GM19455 (cell line): Measurements from ENCODE around the gene HSD11B2.

Experiments used
- ATAC-seq: cut with Tn5 transposase; IDR thresholded peaks from one replicate; pipeline ENCODE4 v1.9.1; 2021; ENCODE audit not compliant: unreplicated experiment

HSD11B2 gene

DNA sequence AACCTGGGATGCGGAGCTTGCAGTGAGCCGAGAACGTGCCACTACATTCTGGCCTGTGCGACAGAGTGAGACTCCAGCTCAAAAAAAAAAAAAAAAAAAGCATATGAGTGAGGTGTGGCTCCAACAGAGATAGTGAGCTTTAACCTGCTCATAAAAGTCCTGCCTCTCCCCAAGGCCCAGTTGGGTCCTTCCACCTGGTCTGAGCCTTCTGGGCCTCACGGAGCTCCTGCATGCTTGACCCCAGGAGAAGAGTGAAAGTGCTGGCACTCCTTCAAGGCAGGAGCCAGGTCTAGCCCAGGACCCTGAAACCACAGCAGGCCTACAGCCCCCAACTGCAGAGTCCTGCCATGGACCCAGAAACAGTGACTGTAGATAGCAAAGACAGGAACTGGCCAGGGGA lies 17.7 kb downstream of the HSD11B2 start:
- ATAC-seq, result no peak

- no peak for ATAC-seq
These were observed 18.4 kb downstream of the HSD11B2 start for GRCh38 chr16:67449336-67449735.

GRCh38 chr16:67449739-67450138 lies 18.8 kb downstream of the HSD11B2 start:
- ATAC-seq, result no peak

GRCh38 chr16:67451061-67451703 lies 20.3 kb downstream of the HSD11B2 start:
- no peak for ATAC-seq

- ATAC-seq, result no peak
These were observed 20.9 kb downstream of the HSD11B2 start for GRCh38 chr16:67451704-67452435.

DNA sequence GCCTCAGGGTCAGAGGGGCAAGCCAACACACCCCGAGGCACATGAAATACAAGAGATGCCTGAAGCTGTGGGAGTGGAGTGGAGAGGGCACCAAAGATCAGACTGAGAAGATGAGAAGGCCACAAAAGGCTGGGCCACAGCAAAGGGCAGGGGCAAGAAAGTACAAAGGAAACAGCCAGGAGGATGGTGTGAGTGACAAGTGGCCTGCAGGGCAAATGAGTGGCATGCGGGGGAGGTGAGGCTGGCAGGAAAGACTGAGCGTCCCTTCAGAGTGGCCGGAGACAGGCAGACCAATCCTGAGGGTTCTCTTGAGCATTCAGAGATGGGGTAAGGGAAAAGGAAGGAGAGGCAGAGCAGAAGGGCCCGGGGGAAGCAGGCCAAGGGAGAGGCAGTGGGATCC lies 23.2 kb downstream of the HSD11B2 start:
- no peak for ATAC-seq

- ATAC-seq, result no peak
These were observed 23.9 kb downstream of the HSD11B2 start for GRCh38 chr16:67454852-67455251.

DNA sequence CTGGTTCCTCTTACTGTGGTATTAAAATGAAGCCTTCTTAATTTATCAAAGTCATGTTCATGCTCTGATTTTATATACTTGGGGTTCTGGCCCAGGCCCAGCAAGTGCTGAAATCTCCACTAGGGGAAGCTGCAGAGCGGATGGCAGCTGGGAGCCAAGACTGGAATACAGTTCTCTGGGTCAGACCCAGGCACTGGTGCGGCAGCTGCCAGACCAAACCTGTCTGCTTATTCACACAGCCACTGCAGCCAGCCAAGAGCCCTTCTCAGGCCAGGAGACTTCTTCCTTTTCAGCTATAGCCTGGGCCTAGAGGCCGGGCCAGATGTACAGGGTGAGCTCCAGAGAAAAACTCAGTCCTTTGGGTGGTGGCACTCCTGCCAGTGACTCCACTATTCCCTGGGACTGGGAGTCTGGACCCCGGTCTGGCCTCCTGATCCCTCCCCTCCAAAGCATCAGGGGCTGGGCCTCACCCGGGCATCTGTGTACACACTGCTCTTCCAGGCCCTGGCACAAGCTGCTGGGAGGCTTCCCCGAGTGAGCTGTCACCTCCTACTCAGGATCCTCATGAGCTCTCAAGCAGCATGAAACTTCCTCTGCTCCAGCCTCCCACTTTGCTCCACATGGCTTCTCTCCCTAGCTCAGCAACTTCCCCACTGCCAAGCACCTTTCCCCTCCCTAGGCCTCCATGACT lies 25.6 kb downstream of the HSD11B2 start:
- ATAC-seq, result no peak

GRCh38 chr16:67457611-67458010 lies 26.7 kb downstream of the HSD11B2 start:
- ATAC-seq, result no peak

GRCh38 chr16:67458121-67458641 lies 27.3 kb downstream of the HSD11B2 start:
- ATAC-seq, result no peak

DNA sequence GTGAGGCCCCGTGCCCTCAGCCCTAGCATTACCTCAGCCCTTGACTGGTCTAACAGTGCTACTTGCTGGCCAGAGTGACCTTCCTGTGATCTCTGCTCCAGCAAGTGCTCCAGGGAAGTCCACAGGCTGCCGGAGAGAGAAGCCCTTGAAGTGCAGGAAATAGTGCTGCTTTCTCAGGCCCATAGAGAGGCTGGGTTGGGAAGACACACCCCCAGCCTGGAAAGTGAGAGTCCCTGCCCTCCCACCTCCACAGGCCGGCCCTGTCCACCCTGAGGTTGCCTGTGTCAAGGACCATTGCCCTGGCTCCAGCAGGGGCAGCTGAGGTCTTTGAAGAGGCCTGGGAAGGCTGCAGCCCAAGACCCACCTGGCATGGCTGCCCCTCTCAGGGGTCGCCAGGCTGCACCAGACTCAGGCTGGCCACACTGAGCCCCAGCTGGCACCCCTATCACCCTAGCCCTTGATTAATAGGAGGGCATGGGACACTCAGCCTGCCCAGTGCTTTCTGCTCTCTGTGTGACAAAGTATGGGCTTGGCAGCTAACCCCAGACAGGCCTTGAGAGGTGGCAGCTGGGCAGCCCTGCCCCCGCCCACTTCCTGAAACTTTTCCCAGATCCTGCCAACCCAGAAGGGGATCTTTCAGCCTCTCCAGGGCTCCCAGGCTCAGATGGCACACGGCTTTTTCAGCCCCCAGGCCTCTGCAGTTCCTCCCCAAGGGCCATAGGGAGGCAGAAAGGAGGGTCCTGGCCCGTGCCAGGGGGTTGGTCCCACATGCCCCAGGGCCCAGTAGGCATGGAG lies 28.3 kb downstream of the HSD11B2 start:
- no peak for ATAC-seq

DNA sequence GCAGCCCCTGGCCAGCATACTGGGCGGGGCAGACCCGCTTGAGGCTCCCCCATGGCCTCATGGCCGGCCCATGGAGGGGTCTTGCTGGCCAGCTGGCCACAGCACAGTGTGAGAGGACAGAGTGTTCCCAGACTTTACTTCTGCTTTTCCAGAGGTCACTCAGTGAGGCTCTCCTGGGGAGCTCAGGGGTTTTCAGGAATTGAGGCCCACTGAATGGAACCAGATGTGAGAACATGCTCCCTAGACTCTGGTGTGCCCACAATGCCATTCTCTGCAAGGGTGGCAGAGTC lies 28.9 kb downstream of the HSD11B2 start:
- no peak for ATAC-seq

DNA sequence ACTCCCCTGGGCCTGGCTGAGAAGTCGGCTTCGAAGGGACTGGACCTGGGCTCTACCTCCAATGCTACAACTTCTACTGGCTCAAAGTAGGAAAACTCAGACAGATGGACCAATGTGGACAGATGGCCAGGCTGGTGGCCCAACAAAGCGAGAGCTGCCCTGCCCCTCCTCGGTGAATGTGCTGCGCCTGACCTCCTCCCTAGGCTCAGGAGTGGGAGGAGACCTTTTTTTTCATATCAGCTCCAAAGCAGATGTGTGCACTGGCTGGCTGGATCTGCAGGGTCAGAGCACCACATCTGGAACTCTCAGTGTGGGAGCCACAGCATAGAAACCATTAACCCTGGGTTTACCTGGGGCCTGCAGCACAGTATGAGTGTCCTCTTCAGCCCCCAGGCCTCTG lies 29.2 kb downstream of the HSD11B2 start:
- ATAC-seq, result no peak

DNA sequence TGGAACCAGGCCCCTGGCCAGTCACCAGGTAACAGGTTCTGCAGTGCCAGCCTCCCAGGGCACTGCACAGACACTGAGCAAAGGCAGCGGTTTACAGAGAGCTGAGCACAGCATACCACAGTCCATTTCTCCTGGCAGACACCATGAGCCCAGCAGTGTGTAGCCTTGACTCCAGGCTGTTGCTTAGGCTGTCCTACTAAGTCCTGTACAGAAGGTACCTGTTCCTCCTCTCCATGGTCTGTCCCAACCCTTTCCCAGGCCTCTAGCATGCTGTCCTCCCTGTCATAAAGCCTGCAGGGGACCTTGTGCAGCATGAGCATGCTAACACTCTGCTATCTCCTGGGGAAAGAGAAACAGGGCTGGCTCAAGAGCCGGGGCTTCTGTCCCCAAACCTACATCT lies 30.0 kb downstream of the HSD11B2 start:
- no peak for ATAC-seq

DNA sequence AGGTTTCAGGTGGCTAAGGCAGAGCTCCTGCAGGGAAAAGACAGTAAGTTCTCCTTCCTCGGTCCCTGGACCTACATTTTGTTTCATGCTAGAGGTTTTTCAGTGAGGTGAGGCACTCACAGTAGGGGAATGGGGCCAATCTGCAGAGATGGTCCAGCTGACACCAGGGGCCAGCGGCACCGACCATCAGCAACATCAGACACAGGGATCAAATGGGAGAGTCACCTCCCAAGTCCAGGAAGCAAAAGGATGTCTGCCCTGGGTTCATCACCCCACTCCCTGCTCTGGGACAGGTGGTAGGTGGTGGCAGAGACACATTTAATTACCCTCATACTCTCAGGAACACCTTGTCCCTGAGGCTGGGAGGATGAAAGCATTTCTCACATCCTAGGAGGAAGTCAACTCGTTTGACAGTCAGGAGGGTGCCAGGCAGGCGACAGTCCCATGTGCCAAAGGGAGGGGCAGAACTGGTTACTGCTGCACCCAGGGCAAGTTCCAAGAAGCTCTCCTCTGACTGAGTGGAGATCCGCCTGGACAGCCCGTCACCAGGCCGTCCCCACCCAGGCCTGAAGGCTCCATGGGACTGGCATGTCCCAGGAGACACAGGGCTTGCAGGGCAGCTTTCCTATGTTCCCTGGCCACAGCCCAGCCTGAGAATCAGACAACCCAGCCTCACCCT lies 30.8 kb downstream of the HSD11B2 start:
- no peak for ATAC-seq

GRCh38 chr16:67462279-67462655 lies 31.3 kb downstream of the HSD11B2 start:
- ATAC-seq, result no peak

DNA sequence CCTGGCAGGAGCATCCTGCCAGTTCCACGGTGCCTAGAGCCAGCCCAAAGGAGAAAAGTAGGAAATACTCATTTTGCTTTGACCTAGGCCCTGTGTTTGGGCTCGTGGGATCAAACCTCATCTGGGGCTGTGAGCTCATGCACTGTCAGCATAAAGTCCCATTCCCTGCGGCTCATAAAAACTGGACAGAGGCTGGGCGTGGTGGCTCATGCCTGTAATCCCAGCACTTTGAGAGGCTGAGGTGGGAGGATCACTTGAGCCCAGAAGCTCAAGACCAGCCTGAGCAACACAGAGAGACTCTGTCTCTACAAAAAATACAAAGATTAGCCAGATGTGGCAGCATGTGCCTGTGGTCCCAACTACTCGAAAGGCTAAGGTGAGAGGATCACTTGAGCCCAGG lies 32.1 kb downstream of the HSD11B2 start:
- no peak for ATAC-seq

GRCh38 chr16:67463691-67464090 lies 32.8 kb downstream of the HSD11B2 start:
- no peak for ATAC-seq

DNA sequence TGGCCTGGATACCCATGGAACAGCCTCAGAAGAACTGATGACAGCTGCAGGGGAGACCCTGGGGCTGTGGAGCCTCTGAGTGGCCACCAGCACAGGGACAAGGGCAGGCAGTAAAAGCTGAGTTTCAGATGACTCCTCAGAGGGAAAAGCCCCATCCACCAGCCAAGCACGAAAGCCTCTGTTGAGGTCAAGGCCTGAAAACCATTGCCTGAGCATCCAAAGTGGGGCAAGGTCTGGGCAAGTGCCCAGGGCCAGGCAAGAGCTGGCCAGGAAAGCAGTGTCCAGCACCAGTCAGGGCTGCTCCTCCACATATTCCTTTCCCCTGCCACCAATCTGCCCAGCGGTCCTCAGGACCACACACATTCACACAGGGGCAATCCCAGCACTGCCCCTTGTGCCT lies 33.6 kb downstream of the HSD11B2 start:
- no peak for ATAC-seq

GRCh38 chr16:67466581-67466980 lies 35.7 kb downstream of the HSD11B2 start:
- ATAC-seq, result no peak

DNA sequence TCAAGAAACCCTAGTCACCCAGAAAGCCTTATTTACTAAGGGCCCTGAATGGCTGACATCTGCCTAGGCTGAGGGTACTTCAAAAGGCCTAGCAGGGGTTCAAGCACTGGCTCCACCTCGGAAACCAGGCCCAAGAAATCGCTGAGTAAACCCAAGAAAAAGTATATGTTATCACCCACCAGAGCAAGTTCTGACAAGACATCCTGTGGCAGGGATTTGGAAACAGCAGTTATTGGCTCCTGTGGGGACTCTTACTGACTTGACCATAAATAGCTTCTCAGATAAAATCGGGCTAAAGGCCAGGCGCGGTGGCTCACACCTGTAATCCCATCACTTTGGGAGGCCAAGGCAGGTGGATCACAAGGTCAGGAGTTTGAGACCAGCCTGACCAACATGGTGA lies 37.8 kb downstream of the HSD11B2 start:
- ATAC-seq, result no peak
